IMR-90 (cell line): ENCODE measurements around the gene SLC13A1. TPM values are rescaled to one million over a fixed set of nuclear protein-coding genes. Genes with fewer than 3 reads are reported as not detected.

Experiments
- ATAC-seq: fragments of 200-7000 bp; cut with Tn5 transposase; 2 replicates; pipeline ENCODE4 v1.9.1; 2020; ENCODE audit warnings: low read depth, mild to moderate bottlenecking, moderate library complexity
- BruUV-seq: library from RNA; stranded (reverse); fragments of 400-500 nt; replicated peaks from 2 replicates; lab custom pipeline; 2021; lab: Mats Ljungman, UMichigan
- CTCF ChIA-PET: fragments of 300-600 bp; formaldehyde crosslinking; extraction: SDS; loops from one replicate; lab custom pipeline; 2021; ENCODE audit warnings: antibody characterized with exemption; lab: Yijun Ruan, JAX
- POLR2A ChIA-PET: fragments of 300-600 bp; sonication (Branson Sonifier 250); formaldehyde crosslinking; loops from one replicate; lab custom pipeline; 2022; ENCODE audit warnings: antibody characterized with exemption; ENCODE audit not compliant: unreplicated experiment; lab: Charles Lee
- DNase-seq: peaks from one replicate; pipeline ENCODE4 v3.0.0; 2013
- H2AFZ ChIP-seq: replicated peaks from 2 replicates; pipeline ENCODE3; 2013; ENCODE audit warnings: low read length, mild to moderate bottlenecking; ENCODE audit not compliant: poor library complexity
- H2AK5ac ChIP-seq: 2 replicates; pipeline ENCODE4 v1.6.1; 2013; ENCODE audit warnings: low read depth, low read length, inconsistent platforms
- H2AK9ac ChIP-seq: replicated peaks from 2 replicates; pipeline ENCODE3; 2013; ENCODE audit warnings: mild to moderate bottlenecking, low read depth, low read length, moderate library complexity; ENCODE audit not compliant: poor library complexity
- H2BK120ac ChIP-seq: 2 replicates; pipeline ENCODE4 v1.6.1; 2013; ENCODE audit warnings: low read depth, low read length, inconsistent platforms
- H2BK15ac ChIP-seq: 3 replicates; pipeline ENCODE4 v1.6.1; 2013; ENCODE audit warnings: low read depth, low read length, inconsistent platforms
- H2BK20ac ChIP-seq: 2 replicates; pipeline ENCODE4 v1.6.1; 2013; ENCODE audit warnings: low read depth, mild to moderate bottlenecking, inconsistent platforms, low read length, moderate library complexity
- H2BK5ac ChIP-seq: 2 replicates; pipeline ENCODE4 v1.6.1; 2013; ENCODE audit warnings: mild to moderate bottlenecking, low read depth, low read length, inconsistent platforms; ENCODE audit not compliant: poor library complexity, severe bottlenecking
- H3K14ac ChIP-seq: replicated peaks from 2 replicates; pipeline ENCODE4 v1.6.1; 2013; ENCODE audit warnings: low read depth, low read length, inconsistent platforms
- H3K18ac ChIP-seq: 2 replicates; pipeline ENCODE4 v1.6.1; 2013; ENCODE audit warnings: low read depth, low read length, control low read depth
- H3K23ac ChIP-seq: 2 replicates; pipeline ENCODE4 v1.6.1; 2013; ENCODE audit warnings: low read depth, low read length, inconsistent platforms
- H3K27ac ChIP-seq: 2 replicates; pipeline ENCODE4 v1.5.1; 2013; ENCODE audit warnings: mild to moderate bottlenecking, control low read depth, low read length; ENCODE audit not compliant: insufficient read depth
- H3K27me3 ChIP-seq: 2 replicates; pipeline ENCODE4 v1.6.1; 2013; ENCODE audit warnings: low read length; ENCODE audit not compliant: control insufficient read depth, insufficient read depth
- H3K36me3 ChIP-seq: 2 replicates; pipeline ENCODE4 v1.6.1; 2013; ENCODE audit warnings: low read length, mixed read lengths; ENCODE audit not compliant: control insufficient read depth, insufficient read depth
- H3K4ac ChIP-seq: 2 replicates; pipeline ENCODE4 v1.6.1; 2013; ENCODE audit warnings: low read depth, low read length, inconsistent platforms
- H3K4me1 ChIP-seq: 2 replicates; pipeline ENCODE4 v1.6.1; 2013; ENCODE audit warnings: low read length, mixed read lengths; ENCODE audit not compliant: control insufficient read depth, insufficient read depth
- H3K4me2 ChIP-seq: 2 replicates; pipeline ENCODE4 v1.6.1; 2013; ENCODE audit warnings: low read depth, mild to moderate bottlenecking, control low read depth, low read length, moderate library complexity
- H3K4me3 ChIP-seq: 2 replicates; pipeline ENCODE4 v1.5.1; 2013; ENCODE audit warnings: low read depth, mild to moderate bottlenecking, control low read depth, low read length, moderate library complexity; ENCODE audit not compliant: insufficient read depth
- H3K56ac ChIP-seq: 2 replicates; pipeline ENCODE4 v1.6.1; 2013; ENCODE audit warnings: low read length, inconsistent platforms; ENCODE audit not compliant: insufficient read depth; ENCODE audit errors: extremely low read depth
- H3K79me1 ChIP-seq, 2 experiments: 2 replicates each; pipeline ENCODE4 v1.6.1; 2013; ENCODE audit warnings: low read length in 2 of 2, inconsistent platforms in 1 of 2, low read depth in 1 of 2
- H3K9ac ChIP-seq: 2 replicates; pipeline ENCODE4 v1.6.1; 2013; ENCODE audit warnings: low read depth, low read length, control low read depth
- H3K9me1 ChIP-seq: 2 replicates; pipeline ENCODE4 v1.6.1; 2013; ENCODE audit warnings: low read length, inconsistent platforms; ENCODE audit not compliant: insufficient read depth
- H3K9me3 ChIP-seq: 2 replicates; pipeline ENCODE4 v1.6.1; 2013; ENCODE audit warnings: low read length; ENCODE audit not compliant: control insufficient read depth, insufficient read depth
- H4K20me1 ChIP-seq: 2 replicates; pipeline ENCODE4 v1.6.1; 2013; ENCODE audit warnings: low read length, inconsistent platforms; ENCODE audit not compliant: insufficient read depth
- H4K5ac ChIP-seq: 2 replicates; pipeline ENCODE4 v1.6.1; 2013; ENCODE audit warnings: mild to moderate bottlenecking, low read depth, low read length, control low read depth
- H4K8ac ChIP-seq, 2 experiments: 2 replicates each; pipeline ENCODE4 v1.6.1; 2013; ENCODE audit warnings: low read depth in 2 of 2, low read length in 2 of 2, control low read depth in 1 of 2, inconsistent platforms in 1 of 2
- H4K91ac ChIP-seq: 2 replicates; pipeline ENCODE4 v1.6.1; 2013; ENCODE audit warnings: low read depth, low read length, inconsistent platforms; ENCODE audit not compliant: insufficient read depth
- CEBPB ChIP-seq: IDR thresholded peaks from 2 replicates; pipeline ENCODE4 v1.6.1; 2012; ENCODE audit warnings: low read depth, low read length, improper control_type of control experiment
- CTCF ChIP-seq: conservative IDR thresholded peaks from 2 replicates; pipeline ENCODE4 v1.5.1; 2012; ENCODE audit warnings: mild to moderate bottlenecking, low read depth, low read length, improper control_type of control experiment
- FOS ChIP-seq: fragments of 150-350 bp; IDR thresholded peaks from 2 replicates; pipeline ENCODE4 v1.6.1; 2016; ENCODE audit warnings: low read depth, low read length
- MAFK ChIP-seq: IDR thresholded peaks from 2 replicates; pipeline ENCODE4 v1.6.1; 2012; ENCODE audit warnings: low read depth, low read length, improper control_type of control experiment
- MAZ ChIP-seq: IDR thresholded peaks from 2 replicates; pipeline ENCODE4 v1.6.1; 2012; ENCODE audit warnings: low read depth, mild to moderate bottlenecking, low read length, improper control_type of control experiment, moderate library complexity, borderline replicate concordance
- MXI1 ChIP-seq: IDR thresholded peaks from 2 replicates; pipeline ENCODE4 v1.6.1; 2012; ENCODE audit warnings: low read depth, mild to moderate bottlenecking, low read length, moderate library complexity, borderline replicate concordance
- NFE2L2 ChIP-seq: fragments of 150-350 bp; IDR thresholded peaks from 2 replicates; pipeline ENCODE4 v1.6.1; 2016; ENCODE audit warnings: low read depth, mild to moderate bottlenecking, low read length
- POLR2A ChIP-seq: IDR thresholded peaks from 2 replicates; pipeline ENCODE4 v1.6.1; 2012; ENCODE audit warnings: mild to moderate bottlenecking, low read depth, low read length
- RAD21 ChIP-seq: IDR thresholded peaks from 2 replicates; pipeline ENCODE4 v1.6.1; 2012; ENCODE audit warnings: low read length, improper control_type of control experiment
- RCOR1 ChIP-seq: IDR thresholded peaks from 2 replicates; pipeline ENCODE4 v1.6.1; 2012; ENCODE audit warnings: mild to moderate bottlenecking, low read length, improper control_type of control experiment; ENCODE audit not compliant: insufficient replicate concordance
- RFX5 ChIP-seq: IDR thresholded peaks from 2 replicates; pipeline ENCODE4 v1.8.0; 2012; ENCODE audit warnings: low read depth, mild to moderate bottlenecking, low read length, moderate library complexity
- USF2 ChIP-seq: fragments of 150-350 bp; IDR thresholded peaks from 2 replicates; pipeline ENCODE4 v1.6.1; 2017; ENCODE audit warnings: mild to moderate bottlenecking, antibody characterized with exemption, low read length, low read depth
- WGBS, 2 experiments: methylation state at CpG; one replicate each; pipeline versions ENCODE4 v1.1.5 to v1.1.7; 2013; ENCODE audit warnings: missing lambda C conversion rate in 2 of 2; ENCODE audit not compliant: insufficient read length in 1 of 2; ENCODE audit errors: extremely low coverage in 2 of 2; 5-methylcytosine and 5-hydroxymethylcytosine counted together
- dilution Hi-C: fragments of 300-500 bp; cut with HindIII; formaldehyde crosslinking; loops from one replicate; pipeline ENCODE4 v1.14.3; 2018; ENCODE audit warnings: low sequenced_read_pairs; ENCODE audit not compliant: unreplicated experiment
- in situ Hi-C: fragments of 300-500 bp; cut with MboI; formaldehyde crosslinking; loops from 3 replicates; pipeline ENCODE4 v1.14.3; 2019; ENCODE audit warnings: low sequenced_read_pairs, inconsistent platforms, mixed read lengths
- intact Hi-C: fragments of 100-400 bp; cut with micrococcal nuclease; formaldehyde crosslinking; loops from 2 replicates; pipeline ENCODE4 v1.10.0; 2022
- polyA plus RNA-seq, 3 experiments: library from polyadenylated mRNA; depleted of rRNA; stranded (reverse); fragments of >200 nt; gene quantifications; 2 replicates each; pipeline ENCODE4 v1.2.3, GENCODE V29; 2012; ENCODE audit warnings: low replicate concordance in 1 of 3
- total RNA-seq: library from RNA; depleted of rRNA; stranded (reverse); fragments of >200 nt; gene quantifications from 2 replicates; pipeline ENCODE4 v1.2.3, GENCODE V29; 2012

Gene SLC13A1
- total and polyA plus RNA-seq, 2 of the 4 experiments (the other 2 are of a cell fraction) = not detected

- Histone ChIP-seq H3K14ac (no peak overlapping the region), H3K18ac (no peak overlapping the region), H4K5ac (no peak overlapping the region), H2AK5ac (no peak overlapping the region), H2BK5ac (no peak overlapping the region), H3K23ac (no peak overlapping the region), H3K4me3 (no peak overlapping the region), H3K27me3 (no peaks in the 10 kb centered on the region), H3K56ac (no peak overlapping the region), H4K8ac (no peak overlapping the region), H3K79me1 (no peaks in the 10 kb centered on the region), H2BK120ac (no peak overlapping the region), H3K27ac (no peak overlapping the region), H3K36me3 (no peaks in the 10 kb centered on the region), H2BK20ac (no peak overlapping the region), H3K9me3 (peaks cover 5% of the 10 kb centered on the region; the same call in 1 of the 2 replicates), H2AK9ac (no peak overlapping the region), H3K9ac (no peak overlapping the region), H3K4me1 (no peaks in the 10 kb centered on the region), H3K4me2 (no peak overlapping the region), H3K9me1 (no peaks in the 10 kb centered on the region), H4K91ac (no peak overlapping the region), H2BK15ac (no peak overlapping the region), H4K20me1 (no peaks in the 10 kb centered on the region), H2AFZ (no peak overlapping the region), H3K4ac (no peak overlapping the region)
- POLR2A ChIA-PET = no interaction called here
- CTCF ChIA-PET = no interaction called here
- intact Hi-C loops = no loop called here
- DNase-seq (no peak), ATAC-seq (no peak)
- BruUV-seq = no TSS peak
- dilution Hi-C loops = no loop called here
- no peak for TF ChIP-seq CEBPB
- TF ChIP-seq MAZ = no peak
- TF ChIP-seq MAFK = no peak
- TF ChIP-seq MXI1 = no peak
- TF ChIP-seq CTCF = no peak
- TF ChIP-seq RAD21 = no peak
- TF ChIP-seq FOS = no peak
- TF ChIP-seq NFE2L2 = no peak
- no peak for TF ChIP-seq RFX5
- no peak for TF ChIP-seq POLR2A
- no peak for TF ChIP-seq RCOR1
- no peak for TF ChIP-seq USF2
- in situ Hi-C loops = no loop called here
- no CpG with 5 or more reads among the region's 2 CpGs for WGBS, 2 experiments
Observed at GRCh38 chr7:123090456-123090855, 109.3 kb downstream of the SLC13A1 start.
